AG09319 (cell line): ENCODE results near the gene DERL3.

Experiments used
- DNase-seq: peaks from one replicate; pipeline ENCODE4 v3.0.0-alpha.2; 2010; ENCODE audit warnings: low read depth; ENCODE audit errors: extremely low read depth
- CTCF ChIP-seq: IDR thresholded peaks from 2 replicates; pipeline ENCODE4 v1.5.1; 2011; ENCODE audit warnings: low read depth, mild to moderate bottlenecking, inconsistent platforms, low read length, moderate library complexity

Gene DERL3

GRCh38 chr22:23834406-23834792 lies 4.4 kb downstream of the DERL3 start:
- TF ChIP-seq CTCF, result no peak
- no peak for DNase-seq

DNA sequence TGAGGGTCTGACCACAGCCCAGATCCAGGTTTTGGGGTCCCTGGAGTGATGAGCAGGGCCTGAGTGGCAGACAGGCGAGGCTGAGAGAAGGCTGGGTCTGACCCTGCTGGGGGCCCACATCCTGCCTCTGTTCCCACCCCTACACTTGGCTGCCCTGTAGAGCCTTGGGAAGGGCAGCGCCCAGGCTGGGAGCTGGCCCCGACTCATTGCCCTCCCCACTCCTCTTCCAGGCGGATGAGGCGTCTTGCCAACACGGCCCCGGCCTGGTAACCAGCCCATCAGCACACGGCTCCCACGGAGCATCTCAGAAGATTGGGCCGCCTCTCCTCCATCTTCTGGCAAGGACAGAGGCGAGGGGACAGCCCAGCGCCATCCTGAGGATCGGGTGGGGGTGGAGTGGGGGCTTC lies 4.9 kb downstream of the DERL3 start:
- DNase-seq, result no peak
- no peak for TF ChIP-seq CTCF

DNA sequence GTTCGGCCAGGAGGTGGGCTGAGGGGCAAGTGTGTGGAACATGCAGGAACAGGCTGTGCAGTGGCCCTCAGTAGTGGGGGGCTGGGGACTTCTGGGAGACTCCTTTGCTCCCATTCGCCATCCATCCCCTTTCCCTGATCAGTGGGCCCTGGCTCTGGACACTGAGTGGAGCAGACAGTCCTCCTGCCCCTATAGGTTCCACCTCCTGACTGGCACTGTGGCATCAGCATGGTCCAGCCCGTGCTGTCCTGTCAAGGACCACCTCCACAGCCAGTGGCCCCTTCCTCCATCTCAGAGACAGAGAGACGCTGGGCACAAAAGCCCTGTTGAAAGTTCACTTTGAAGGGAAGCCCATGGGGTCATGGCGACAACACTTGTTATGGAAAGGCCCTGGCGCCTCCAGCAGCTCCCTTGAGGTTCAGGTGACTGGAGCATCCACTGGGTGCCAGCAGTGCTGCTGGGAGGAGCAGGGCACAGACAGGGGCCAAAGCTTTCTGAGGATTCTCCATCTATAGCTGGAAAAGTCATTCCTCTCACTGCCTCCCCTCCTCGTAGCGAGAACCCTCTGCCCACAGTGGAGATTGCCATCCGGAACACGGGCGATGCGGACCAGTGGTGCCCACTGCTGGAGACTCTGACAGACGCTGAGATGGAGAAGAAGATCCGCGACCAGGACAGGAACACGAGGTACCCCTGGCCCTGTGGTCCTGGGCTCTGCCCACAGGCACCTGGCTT lies 5.6 kb downstream of the DERL3 start:
- TF ChIP-seq CTCF, result no peak
- no peak for DNase-seq

DNA sequence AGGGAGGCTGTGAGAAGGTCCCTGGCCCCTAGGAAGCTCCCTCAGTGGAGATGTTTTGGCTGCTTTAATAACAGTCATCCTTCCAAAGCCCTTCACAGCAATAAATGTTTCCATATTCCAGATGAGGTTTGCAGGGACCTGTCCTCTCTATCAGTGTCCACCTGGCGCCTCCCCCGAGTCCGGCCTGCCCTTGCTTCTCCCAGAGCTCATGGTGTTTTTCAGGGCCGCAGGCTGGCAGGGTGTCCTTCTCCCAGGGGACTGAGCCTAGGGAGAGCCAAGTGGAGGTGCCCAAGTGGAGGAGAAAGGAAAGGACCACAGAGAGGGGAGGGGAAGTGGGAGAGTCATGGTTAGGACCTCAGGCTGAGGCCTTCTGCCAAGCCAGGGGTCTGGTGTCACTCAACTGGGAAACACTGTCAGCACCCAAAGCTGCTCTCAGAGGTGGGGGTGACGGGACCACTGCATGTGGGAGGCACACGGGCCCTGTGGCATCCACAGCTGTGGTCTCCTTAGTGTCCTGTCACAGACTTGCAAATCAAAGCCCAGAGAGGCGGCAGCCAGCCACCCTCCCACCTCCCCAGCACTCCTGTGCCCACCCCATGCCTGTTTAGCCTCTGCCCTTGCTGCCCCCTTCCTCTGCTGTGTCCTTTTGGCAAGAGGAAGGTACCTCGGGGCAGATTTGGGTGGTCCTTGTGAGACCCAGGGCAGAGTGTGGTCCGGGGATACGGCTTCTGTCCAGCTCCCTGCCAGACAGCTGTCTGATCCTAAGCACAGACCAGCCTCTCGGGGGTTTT lies 6.4 kb downstream of the DERL3 start:
- DNase-seq, result no peak
- no peak for TF ChIP-seq CTCF

GRCh38 chr22:23831781-23832180 lies 7.0 kb downstream of the DERL3 start:
- DNase-seq, result no peak
- TF ChIP-seq CTCF, result no peak

- TF ChIP-seq CTCF, result no peak
- no peak for DNase-seq
These were observed 7.5 kb downstream of the DERL3 start for GRCh38 chr22:23831261-23831660.

DNA sequence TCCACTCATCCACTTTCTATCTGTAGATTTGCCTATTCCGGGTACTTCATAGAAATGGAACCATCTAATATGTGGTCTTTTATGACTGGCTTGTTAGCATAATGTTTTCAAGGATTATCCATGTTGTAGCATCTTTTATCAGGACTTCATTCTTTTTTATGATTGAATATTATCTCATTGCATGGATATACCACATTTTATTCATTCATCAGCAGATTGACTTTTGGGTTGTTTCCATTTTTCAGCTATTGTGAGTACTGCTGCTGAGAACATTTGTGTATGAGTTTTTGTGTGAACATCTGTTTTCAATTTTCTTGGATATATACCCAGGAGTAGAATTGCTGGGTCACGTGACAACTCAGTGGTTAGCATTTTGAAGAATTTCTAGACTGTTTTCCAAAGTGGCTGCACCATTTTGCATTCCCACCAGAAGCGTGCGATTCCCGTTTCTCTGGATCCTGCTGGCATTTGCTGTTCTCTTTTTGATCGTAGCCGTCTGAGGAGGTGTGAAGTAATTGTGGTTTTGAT lies 8.9 kb downstream of the DERL3 start:
- TF ChIP-seq CTCF, result no peak
- DNase-seq, result peak; percentile 84
